ACHN (cell line): ENCODE data around the gene PTPRG.
A peak's percentile ranks its signal among the peaks of the same experiment; 100 is the strongest.

Experiments used
- DNase-seq: peaks from one replicate; pipeline ENCODE4 v3.0.0-alpha.2; 2015
- in situ Hi-C: cut with HindIII; loops from 2 replicates; pipeline ENCODE4 v1.10.0; 2017; ENCODE audit warnings: low sequenced_read_pairs, low pct_ligation_motif_present, low pct_unique_long_range_greater_than_20kb

The PTPRG gene

GRCh38 chr3:61608072-61608471 is 46.7 kb downstream of the PTPRG start:
- DNase-seq: no peak
- in situ Hi-C loops: no loop called here

DNA sequence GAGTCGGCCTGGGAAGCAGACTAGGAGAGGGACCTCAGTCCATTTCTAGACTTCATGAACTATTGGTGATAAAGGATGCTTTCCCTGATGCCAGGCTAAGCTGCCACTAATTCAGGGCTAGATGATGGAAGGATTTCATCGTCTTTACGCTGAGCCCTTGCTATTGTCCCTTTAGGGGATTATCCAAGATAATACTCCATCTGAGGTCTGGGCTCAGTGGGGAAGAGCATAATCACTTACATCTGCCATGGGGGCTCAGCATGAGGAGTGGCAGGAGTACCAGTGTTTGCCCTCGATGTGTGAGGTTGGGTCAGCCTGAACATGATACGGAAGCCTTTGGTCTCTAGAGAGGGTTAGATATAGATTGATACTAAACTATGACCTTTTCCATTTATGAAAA is 47.3 kb downstream of the PTPRG start:
- in situ Hi-C loops: no loop called here
- no peak for DNase-seq

DNA sequence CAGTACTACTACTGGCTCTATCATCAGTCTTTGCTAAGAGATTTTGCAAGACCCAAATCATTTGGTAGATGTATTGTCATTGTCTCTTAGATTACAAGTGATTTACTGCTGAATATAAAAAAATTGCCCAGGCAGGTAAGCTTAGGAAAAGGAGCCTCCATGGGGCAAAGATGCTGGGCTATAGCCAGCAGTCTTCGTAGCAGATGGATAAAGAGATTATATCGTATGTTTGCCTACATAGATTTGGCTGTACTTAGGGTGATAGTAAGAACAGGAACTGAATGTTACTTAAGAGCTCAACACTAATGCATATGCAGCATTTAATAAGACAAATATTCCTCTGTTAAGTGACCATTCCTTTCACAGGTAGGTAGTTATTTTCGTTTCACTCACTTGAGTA is 48.9 kb downstream of the PTPRG start:
- in situ Hi-C loops: no loop called here

DNA sequence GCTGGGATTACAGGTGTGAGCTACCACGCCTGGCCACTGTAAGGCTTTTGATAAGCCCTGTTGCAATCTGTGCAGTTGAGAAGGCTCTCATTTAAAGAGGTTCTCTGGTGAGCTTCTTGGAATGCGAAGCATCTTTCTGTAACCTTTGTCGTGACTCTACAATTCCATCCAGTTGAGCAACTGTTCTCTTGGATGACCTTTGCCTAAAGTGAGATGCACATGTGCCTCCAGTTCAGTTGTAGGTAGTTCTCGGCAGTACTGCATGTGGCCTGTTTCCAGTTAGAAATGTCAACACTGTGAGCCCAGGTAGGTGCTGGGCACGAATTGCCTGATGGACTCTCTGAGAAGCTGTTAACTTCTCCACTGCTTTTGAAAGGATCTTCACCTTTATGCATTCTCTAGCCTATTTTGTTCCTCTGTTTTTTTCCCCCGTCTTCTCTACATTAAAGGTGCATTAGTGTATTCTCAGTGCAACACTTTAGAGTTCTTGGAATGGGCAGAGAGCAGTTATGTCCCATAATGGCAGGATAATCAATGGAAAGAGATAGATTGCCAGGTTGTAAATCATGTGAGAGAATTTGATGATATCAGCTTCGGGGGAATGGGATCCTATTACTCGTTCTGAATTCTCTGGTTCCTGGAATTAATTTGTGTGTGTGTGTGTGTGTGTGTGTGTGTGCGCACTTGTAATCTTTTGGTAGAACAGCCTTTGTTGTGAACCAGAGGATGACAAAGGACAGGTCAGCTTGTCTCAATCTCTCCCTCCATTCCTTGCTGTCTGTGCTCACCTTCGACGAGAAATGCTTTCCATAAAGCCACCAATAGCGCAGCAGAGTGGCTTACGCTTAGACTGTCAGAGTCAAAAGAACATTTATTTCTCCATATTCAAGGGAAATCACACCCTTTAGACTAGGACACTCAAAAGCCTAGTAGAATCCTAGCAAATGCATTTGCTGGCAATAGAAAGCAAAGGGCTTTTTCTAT is 51.1 kb downstream of the PTPRG start:
- DNase-seq: peak; percentile 27

More for the DNA sequence above, 48.9 kb downstream of the PTPRG start:
- no peak for DNase-seq

GRCh38 chr3:61613666-61614065 is 52.3 kb downstream of the PTPRG start:
- in situ Hi-C loops: no loop called here

More for the DNA sequence above, 51.1 kb downstream of the PTPRG start:
- in situ Hi-C loops: no loop called here

GRCh38 chr3:61615643-61616042 is 54.3 kb downstream of the PTPRG start:
- no peak for DNase-seq
- in situ Hi-C loops: no loop called here

More at GRCh38 chr3:61613666-61614065, 52.3 kb downstream of the PTPRG start:
- DNase-seq: no peak

- no peak for DNase-seq
- in situ Hi-C loops: no loop called here
Observed at GRCh38 chr3:61616586-61616985, 55.2 kb downstream of the PTPRG start.

DNA sequence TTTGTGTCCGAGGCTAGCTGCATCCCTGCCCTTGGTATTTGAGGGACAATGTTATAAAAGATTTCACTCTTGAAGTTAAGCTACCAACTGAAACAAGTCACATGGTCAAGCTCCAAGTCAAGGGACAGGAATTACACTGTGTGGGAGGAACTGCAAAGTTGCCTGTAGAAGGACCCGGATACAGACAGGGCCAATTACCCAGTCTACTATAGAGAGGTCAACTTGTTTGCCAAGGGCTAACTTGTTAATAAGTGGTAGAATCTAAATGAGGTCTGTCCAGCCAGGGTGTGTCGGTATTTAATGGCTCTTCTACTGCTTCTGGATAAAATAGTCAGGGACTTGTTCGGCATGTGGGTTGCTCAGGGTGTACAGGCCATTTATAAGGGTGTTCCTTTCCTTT is 55.7 kb downstream of the PTPRG start:
- in situ Hi-C loops: no loop called here
- DNase-seq: no peak

- in situ Hi-C loops: no loop called here
- DNase-seq: no peak
Observed at GRCh38 chr3:61617651-61618050, 56.3 kb downstream of the PTPRG start.

DNA sequence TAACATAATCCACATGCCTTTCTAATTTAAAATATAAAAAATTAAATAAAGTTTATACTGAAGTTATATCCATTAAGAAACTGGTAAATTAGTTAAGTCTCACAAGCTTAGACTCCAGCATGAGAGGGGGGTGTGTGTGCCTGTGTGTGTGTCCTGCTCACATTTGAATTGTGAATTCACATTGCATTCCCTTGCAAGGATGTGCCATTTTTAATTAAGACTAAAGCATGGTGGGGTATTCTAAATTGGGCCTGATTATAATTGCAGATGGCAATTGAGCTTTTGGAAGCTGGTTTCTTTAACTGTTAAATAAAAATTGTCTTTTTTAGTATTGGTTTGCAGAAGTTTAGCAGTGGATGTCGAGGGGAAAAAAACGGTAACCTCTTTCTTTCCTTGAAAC is 56.9 kb downstream of the PTPRG start:
- DNase-seq: no peak
- in situ Hi-C loops: no loop called here

DNA sequence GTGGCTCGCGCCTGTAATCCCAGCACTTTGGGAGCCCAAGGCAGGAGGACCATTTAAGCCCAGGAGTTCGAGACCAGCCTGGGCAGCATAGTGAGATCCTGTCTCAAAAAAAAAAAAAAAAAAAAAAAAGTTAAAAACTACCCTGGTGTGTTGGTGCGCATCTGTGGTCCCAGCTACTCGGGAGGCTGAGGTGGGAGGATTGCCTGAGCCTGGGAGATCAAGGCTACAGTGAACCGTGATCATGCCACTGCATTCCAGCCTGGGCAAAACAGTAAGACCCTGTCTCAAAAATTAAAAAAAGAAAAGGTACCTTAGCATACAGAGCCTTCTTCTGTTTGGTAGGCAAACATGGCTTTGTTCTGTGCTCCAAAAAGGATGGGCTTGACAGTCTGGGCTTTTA is 57.5 kb downstream of the PTPRG start:
- in situ Hi-C loops: no loop called here
- no peak for DNase-seq

GRCh38 chr3:61620073-61620472 is 58.7 kb downstream of the PTPRG start:
- in situ Hi-C loops: no loop called here
- no peak for DNase-seq

GRCh38 chr3:61624300-61624699 is 62.9 kb downstream of the PTPRG start:
- in situ Hi-C loops: no loop called here
- no peak for DNase-seq

DNA sequence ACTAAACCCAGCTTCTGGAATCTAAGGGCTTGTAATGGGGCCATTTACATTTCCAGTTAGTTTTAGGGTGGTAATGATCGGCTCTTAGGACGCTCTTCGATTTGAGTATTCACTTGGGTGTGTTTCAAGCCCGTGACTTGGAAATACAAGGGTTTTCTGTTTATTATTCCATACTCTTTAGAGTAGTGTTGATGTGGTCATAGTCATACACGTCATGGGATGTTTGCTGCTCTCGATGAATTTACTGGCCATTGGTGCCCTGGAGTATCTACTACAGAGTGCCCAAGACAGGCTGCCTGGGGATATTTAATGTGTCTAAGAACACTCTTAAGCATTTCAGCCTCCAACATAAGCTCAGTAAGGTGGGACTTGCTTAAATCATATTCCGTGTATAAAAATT is 64.1 kb downstream of the PTPRG start:
- DNase-seq: no peak
- in situ Hi-C loops: no loop called here

DNA sequence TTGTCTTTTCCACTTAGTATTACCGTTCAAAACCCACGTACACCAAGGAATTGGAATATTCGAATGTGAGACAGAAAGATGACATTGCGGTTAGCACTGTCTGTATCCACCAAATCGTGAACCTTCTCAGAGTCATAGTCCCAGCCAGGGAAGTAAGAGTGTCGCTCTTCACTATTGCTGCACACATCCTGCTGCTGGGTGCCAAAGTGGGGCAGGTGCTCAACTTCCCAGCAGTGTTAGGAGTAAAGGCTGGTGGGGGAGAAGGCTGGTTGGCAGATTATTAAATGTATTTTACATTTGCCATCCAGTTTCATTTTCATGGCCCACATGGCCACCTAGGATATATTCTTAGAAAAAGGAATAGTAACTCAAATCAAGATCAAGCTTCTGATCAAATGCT is 65.1 kb downstream of the PTPRG start:
- in situ Hi-C loops: no loop called here
- no peak for DNase-seq

DNA sequence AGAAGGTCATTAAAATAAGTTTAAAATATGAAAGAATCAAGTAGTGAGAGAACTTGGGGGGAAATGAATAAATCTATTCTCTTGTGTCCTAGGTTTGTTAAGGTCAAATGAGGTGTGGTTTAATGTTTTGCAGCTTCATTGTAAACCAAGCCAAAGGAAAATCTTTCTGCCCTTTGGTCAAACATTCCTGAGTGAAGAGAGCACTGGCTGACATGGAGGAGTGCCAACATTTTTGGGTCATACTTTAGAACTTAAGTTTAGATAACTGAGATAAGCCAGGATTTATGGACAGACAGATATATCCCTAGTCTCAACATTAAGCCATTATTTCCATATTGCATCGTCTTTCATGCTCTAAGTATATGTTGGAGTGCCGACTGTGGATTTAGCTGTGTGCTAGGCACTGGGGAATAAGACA is 66.4 kb downstream of the PTPRG start:
- peak; percentile 91 for DNase-seq

GRCh38 chr3:61628636-61629035 is 67.3 kb downstream of the PTPRG start:
- DNase-seq: no peak
- in situ Hi-C loops: no loop called here

More for the DNA sequence above, 66.4 kb downstream of the PTPRG start:
- in situ Hi-C loops: no loop called here

DNA sequence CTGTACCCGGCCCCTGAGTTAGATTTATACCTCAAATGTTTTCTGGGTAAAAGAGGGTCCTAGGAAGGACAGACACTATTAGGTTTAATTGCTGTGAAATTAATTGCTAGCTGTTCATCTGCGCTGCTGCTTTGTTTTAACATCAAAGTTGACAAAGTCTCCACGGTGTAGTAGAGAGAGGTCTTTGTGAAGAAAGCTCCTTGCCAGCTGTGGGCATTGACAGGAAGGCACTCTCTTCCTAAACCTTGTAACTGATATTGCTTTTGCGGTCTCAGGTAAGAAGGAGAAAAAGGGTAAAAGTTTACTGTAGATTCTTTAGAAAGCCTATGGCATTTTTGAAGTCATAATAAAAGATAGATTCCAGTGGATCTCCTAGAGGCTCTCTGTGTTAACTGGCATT is 68.1 kb downstream of the PTPRG start:
- in situ Hi-C loops: no loop called here
- no peak for DNase-seq

DNA sequence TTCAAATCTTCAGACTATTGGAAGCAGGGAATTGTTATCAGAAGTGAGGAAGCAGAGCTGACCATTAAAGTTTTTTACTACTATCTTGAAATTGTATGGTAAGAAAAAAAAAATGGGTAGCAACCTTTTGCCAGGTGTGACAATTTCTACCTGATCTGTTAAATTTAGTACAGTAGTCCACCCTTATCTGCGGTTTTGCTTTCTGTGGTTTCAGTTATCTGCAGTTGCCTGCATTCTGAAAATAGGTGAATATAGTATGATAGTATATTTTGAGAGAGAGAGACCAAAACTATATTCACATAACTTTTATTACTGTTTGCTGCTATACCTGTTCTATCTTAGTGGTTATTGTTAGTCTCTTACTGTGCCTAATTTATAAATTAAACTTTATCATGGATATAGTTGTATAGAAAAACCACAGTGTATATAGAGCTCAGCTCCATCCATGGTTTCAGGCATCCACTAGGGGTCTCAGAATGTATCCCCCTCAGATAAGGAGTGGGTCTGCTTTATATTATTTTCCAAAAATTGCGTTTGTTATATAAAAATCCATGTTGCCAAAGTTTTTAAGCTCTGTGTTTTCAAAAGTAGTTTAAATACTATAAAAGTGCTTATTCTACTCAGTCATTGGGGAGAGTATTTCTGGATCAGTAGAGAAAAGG is 69.9 kb downstream of the PTPRG start:
- in situ Hi-C loops: no loop called here
- DNase-seq: no peak
